Epithelial cell of prostate (primary cell): ENCODE data around the gene TYRP1.
A peak's percentile ranks its signal among the peaks of the same experiment; 100 is the strongest.

Experiments used
- DNase-seq: peaks from one replicate; pipeline ENCODE4 v3.0.0-alpha.2; 2011; ENCODE audit warnings: low read depth, low spot score
- H3K27ac ChIP-seq: fragments of 450-650 bp; 2 replicates; pipeline ENCODE4 v1.5.1; 2017; ENCODE audit warnings: mild to moderate bottlenecking

The TYRP1 gene

DNA sequence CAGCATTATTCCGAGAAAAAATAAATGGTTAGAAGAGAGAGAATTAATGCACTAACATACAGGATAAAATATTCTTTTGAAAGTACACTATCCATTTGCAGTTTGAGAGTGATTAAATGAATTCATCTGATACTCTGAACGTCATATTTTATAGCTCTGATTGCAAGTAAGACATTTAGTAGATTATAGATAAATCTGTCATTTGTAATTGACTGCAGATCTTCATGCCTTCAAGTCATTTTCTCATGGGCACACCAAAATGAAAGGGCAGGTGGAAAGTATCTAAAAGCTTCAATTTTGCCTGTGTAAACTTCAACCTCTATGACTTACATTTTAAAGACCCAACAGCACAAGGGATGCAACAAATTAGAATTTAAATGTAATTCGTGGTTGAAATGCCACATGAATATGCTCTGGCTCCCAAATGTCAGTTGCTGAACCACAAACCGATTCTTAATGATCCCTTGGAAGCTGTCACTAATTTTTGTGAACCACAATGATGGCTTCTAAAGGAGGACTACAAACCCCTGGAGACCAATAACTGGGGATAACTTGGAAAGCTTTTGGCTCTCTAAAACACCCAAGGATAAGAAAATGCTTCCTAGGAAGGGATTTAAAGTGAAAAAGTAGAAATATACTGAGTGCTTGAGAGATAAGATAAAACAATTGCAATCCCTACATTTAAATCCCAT, 3.9 kb downstream of the TYRP1 start:
- no peak overlapping the region for H3K27ac ChIP-seq
- no peak for DNase-seq

DNA sequence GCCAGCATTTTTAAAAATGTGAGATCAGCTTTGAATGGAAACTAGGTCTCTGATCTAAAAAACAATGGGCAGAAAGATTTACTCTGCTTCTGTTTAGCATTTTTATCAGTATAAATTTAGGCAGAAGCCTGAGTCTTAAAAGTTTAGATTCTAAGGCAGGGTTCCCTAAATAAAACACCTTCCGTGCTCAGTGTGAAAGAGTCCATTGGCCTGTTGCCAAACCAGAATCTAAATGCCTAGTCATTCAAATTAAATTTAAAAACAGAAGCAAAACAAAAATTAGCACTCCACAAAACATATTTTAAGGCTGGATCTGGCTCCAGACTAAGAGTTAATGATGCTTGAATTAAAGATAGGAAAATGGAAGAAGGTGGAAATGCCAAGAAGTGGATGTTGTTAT, 4.5 kb downstream of the TYRP1 start:
- H3K27ac ChIP-seq: no peak overlapping the region
- DNase-seq: no peak

DNA sequence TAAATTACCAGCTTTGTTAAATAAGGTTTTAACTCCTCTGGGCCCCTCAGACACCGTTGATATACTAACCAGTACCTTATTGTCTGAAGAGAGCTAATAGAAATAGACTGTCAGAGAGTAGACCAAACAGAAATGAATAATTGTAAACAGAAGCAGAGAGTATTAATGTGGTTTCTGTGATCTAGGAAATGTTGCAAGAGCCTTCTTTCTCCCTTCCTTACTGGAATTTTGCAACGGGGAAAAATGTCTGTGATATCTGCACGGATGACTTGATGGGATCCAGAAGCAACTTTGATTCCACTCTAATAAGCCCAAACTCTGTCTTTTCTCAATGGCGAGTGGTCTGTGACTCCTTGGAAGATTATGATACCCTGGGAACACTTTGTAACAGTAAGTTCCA, 5.1 kb downstream of the TYRP1 start:
- no peak for DNase-seq
- no peak overlapping the region for H3K27ac ChIP-seq

DNA sequence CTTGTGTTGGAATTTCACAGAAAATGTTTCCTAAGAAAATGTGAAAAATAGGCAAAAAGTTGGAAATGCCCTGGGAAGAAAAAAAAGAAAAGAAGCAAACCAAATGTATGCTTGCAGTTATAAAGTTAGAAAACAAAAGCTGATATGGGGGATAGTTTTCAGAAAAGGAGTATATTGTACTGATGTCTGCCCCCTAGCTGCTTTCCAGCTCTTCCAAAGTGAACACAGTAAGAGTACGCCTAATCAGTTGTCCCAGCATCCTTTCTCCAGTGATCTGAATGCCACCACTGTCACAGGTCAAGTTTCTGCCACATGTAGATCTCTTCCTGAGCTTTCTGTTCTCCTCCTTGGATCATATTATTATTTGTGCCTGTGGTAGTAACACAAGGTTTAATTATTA, 5.8 kb downstream of the TYRP1 start:
- no peak for DNase-seq
- H3K27ac ChIP-seq: no peak overlapping the region

DNA sequence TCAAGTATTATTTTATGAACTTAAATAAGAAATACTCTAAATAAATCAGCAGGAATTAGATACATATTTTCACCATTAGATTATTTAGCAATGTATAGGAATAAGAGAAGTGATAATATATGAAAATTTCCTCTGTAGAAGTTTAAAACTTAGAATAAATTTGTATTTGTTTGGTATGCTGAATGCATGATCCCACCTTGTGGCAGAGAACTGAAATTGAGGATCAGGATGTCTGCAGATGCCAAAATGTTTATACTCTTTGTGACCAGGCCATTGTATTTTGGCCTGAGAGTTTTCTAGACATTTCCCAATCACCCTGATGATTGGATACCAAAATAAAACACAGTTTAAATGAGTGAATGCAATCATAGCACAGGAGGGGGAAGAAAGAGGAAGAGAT, 6.3 kb downstream of the TYRP1 start:
- no peak for DNase-seq
- no peak overlapping the region for H3K27ac ChIP-seq

DNA sequence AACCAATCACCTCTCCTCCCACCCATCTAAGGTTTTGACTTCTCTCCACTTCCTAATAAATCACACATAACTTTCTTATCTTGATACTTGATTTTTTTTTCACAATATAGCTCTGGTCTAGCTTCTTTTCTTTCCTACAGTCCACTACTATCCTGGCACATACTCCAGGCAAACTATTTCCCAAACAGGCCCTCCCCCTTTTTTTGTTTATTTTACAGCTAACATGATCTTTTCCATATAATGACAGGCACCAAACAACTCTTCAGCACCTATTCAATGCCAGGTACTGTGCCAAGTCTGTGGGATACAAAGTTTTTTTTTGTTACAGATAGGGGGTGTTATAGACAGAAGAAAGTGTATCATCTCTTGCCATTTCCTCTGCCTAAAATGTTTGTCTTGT, 7.9 kb downstream of the TYRP1 start:
- no peak for DNase-seq
- H3K27ac ChIP-seq: no peak overlapping the region

DNA sequence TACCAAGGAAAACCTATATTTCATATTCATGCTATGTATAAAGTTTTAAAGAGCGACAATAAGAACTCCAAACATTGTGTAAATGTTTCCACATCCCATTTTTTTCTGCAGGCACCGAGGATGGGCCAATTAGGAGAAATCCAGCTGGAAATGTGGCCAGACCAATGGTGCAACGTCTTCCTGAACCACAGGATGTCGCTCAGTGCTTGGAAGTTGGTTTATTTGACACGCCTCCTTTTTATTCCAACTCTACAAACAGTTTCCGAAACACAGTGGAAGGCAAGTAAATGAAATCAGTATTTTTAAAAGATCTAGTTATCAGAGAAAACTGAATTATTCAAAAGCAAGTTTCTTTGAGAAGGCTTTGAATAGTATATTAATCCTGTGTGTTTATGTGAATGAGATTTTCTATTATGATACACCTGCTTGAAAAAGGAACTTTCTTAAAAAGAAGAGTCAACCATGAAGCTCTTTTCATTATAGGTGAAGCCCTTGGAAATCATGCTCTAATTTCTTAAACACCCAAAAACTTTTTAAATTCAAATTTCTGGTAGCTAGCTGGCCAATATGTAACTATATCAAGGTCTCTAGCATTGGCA, 9.1 kb downstream of the TYRP1 start:
- no peak overlapping the region for H3K27ac ChIP-seq
- DNase-seq: no peak

DNA sequence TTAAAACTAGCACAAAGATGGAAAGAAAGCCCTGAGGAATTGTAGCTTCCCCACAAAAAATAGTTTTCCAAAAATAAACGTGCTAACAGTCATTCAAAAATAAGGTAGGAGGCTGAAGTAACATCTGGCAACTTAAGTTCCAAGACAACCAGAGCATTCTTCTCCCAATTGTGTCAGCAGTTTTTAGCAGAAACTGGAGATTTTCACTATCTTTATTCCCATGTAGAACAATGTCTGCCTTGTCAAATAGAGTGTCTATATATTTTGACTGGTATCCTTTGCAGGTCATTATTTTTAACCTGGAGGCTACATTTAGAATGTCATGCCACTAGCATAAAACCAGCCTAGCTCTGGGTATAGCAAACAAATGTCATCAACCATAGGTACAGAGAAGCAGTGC, 10.8 kb downstream of the TYRP1 start:
- DNase-seq: no peak
- no peak overlapping the region for H3K27ac ChIP-seq

DNA sequence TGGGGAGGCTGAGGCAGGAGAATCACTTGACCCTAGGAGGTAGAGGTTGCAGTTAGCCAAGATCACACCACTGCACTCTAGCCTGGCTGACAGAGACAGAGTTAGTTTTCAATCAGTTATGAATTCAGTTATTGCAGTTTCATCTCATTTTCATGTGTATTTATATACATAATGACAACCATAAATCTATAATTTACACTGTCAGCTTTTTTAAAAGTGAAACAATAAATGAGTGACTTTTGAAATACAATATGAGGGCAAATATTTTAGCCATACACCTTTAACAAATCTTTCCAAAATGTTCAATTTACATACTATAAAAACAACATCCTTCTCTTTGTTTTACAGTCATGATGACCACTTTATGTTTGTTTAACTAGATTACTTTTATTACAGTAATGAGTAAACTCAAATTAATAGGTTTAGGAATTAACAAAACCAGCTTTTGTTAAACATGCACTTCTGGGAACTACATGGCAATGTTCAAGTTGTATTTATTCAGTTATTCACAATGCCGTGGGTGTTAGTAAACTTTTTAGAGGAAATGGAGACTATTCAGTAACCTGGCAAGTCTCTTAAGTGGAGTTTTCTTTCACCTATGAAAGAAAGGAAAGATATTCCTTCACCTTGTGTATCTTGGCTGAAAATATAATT, 12.7 kb downstream of the TYRP1 start:
- H3K27ac ChIP-seq: no peak overlapping the region
- DNase-seq: no peak

DNA sequence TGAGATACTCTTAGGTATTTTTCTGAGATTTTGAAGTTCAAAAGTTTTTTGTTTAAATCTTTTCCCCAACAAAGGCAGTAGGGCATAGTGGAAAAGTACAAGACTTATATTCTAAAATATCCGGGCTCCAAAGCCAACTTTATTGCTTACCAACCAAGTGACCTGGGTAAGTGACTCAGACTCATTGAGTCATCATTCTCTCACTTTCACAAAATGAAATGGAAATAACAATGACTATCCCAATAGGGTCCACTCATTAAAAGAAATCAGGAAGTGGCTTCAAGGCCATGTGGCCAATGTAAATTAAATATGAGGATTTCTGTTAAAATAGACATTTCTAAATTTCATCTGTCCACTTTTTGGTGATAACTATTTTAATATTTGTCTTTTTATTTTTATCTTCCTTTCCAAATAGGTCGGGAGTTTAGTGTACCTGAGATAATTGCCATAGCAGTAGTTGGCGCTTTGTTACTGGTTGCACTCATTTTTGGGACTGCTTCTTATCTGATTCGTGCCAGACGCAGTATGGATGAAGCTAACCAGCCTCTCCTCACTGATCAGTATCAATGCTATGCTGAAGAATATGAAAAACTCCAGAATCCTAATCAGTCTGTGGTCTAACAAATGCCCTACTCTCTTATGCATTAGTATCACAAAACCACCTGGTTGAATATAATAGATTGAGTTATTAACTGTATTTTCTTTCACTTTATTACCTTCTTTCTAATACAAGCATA, 15.5 kb downstream of the TYRP1 start:
- DNase-seq: peak; percentile 67
- H3K27ac ChIP-seq: no peak overlapping the region

DNA sequence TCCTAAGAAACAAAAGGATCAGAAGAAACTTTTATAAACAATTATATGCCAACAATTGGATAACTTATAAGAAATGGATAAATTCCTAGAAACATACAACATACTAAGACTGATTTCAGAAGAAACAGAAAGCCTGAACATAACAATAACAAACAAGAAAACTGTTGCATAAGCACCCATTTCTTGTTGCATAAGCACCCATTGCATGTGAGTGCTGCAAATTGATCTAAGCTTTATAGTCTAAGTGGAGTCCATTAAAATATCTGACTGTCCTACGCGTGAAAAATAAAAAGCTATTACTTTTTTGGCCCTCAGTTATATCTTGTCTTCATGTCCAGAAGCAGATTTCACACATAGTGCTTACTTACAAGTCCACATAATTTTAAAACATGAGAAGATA, 19.3 kb downstream of the TYRP1 start:
- no peak for DNase-seq
- H3K27ac ChIP-seq: no peak overlapping the region

DNA sequence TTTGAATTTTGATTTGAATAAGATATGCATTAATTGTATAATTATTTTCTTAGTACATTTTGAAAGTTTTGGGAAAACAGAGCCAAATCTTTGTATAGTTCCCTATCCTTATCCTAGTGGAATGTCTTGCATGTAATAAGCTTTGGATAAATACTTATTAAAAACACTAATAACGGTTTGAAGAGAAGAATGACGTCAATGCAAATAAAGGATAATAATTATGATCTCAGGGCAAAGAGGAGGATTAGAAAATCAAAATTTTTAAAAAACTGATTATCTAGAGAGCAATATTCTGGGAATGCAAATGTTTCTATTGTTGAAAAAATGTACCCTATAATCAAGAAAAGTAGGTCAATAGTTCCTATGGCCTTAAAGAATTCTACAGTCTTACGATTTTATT, 22.1 kb downstream of the TYRP1 start:
- H3K27ac ChIP-seq: no peak overlapping the region

DNA sequence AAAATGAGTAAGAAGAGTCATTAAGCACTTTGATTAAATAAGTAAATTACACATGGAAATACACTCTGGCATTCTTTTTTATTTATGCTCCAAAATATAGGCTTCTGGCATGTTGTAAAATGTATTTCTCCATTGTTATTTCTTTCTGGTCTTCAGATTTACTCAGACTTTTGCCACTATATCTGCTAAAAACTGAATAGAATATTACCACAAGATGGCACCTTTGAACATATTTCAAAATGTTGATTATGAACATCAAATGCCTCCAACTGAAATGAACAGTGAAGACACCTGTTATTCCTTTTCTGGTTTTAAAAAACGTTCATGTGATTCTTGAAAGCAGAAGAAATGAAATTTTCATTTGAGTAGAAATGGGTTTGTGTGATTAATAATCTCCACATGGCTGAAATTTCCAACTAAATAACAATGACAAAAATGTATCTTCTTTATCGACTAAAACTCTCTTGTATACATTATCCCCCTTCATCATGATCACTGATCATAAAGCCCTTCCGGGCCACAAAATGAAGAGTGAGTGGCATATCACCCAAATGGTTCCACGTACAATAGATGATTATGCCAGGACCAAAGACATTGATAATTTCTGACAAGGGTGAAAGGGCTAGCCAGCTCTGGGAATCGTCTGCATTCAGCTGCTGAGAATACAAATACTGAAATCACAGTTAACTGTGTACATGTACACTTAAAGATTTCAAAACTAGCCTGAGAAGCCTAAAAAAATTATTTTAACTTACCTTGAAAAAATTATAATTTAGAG, 23.8 kb downstream of the TYRP1 start:
- DNase-seq: no peak
- no peak overlapping the region for H3K27ac ChIP-seq

More for the DNA sequence above, 22.1 kb downstream of the TYRP1 start:
- DNase-seq: no peak

DNA sequence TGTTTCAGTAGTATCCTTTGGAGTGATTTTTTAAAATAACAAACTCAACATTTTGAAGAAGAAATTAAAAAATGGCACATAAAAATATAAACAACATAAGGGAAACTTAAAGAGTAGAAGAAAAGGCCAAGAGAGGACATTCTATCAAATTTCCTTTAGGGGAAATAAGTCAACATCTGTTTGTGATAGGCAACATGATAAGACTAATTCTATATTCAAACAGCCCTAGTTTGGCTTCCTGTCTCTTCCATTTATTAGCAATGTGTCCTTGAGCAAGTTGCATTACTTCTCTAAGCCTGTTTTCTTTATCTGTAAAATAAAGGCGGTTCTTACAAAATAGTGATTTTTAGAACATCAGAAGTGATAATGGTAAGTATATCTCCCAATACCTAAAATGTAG, 24.7 kb downstream of the TYRP1 start:
- no peak overlapping the region for H3K27ac ChIP-seq
- DNase-seq: no peak

DNA sequence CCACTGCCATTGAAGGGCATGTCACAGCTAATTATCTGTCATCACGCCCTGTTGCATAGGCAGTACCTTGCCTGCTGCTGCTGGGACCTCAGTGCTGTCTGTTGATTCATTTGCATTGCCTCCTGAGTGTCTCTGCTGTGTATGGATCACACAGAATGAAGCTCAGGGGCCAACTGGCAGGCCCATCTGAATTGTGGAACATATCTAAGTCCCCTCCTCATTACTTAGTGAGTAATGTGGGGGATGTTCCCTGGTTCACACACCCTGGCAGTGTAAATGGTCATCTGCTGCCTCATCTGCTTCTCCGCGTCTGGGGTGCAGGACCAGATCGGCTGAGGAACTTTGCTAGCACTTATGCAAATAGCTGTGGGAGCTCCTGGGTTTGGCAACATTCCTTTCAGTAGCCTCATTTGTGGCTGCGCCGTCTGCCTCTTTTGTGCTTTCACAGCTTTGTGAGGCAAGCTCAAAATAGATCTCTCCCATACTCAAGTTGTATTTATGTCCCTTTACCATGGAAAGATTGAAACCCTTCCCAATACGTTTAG, 25.4 kb downstream of the TYRP1 start:
- H3K27ac ChIP-seq: peak overlapping the region; percentile 15
- DNase-seq: peak; percentile 45

DNA sequence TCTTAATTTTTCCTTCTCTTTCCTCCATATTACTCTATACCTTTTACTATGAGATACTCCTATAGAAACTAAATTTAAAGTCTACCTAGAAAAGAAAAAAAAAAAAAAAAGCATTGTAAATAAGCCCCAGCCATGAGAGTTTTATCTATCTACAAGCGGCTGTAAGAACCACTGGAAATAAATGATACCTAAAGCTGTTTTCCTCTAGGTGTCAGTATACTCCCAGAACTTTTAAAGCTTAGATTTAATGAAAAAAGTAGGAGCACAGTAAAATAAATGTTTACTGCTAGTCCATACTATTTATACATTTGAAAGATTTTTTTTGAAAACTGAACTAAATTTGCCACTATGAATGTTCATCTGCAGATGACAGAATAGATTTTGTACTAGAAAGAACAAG, 26.2 kb downstream of the TYRP1 start:
- H3K27ac ChIP-seq: no peak overlapping the region
- DNase-seq: no peak

DNA sequence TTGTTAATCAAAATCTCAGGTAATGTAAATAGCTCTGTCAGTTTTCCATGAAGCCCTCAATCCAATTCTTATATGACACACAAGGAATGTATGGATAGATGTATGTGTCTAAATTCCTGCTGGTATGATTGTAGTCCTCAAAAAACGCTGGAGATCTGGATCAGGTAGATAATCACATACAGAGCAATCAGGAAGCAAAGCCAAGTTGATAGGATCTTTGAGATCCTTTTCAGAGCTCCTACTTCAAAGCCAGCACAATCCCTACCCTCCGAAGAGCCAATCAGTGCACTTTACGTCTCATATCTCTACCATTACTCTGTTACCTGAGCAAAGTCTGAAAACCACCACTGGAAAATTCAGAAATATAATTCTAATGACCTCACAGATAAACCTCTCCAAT, 27.4 kb downstream of the TYRP1 start:
- DNase-seq: no peak
- H3K27ac ChIP-seq: no peak overlapping the region

DNA sequence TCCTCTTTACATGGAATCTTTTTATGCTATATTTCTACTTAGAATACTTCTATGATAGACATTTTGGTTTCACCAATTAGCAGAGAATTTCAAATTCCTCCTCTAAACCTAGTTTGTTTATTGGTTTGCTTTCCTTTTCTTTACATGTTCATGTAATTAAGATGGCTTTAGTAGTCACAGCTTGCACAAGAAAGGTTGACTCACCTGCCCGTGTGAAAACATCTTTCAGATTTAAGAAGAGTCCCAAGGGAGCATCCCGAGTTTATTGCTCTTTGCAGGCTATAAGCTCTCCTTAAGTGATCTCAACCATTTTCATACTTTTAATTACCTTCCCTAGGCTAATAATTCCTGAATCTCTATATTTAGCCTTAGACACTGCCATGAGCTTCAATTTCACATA, 28.9 kb downstream of the TYRP1 start:
- no peak for DNase-seq
- H3K27ac ChIP-seq: no peak overlapping the region

DNA sequence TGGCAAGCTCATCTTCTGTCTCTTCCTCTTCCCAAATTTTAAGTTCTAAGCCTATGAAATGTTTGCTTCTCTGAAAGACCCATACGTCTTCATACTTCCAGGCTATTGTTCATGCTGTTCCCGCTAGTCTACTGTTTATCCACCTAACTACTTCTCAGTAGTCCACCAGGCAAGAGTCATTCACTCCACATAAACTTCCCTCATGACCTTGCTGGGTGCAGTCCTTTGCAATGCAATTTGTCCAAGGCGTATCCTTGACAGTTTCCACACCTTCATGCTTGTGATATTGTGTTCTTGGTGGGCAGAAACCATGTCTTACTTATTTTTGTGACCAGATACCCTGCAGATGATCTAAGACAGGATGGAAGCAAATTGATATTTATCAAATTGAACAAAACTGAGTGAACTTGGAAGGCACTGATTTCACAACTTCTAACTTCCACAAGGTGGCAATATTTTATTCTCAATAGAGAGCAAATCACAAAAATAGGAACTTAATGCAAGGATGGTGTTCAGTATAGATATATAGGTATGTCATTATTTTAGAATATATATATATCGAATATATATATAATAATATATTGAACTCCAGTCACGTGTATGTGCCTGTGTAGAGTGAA, 30.3 kb downstream of the TYRP1 start:
- no peak for DNase-seq
- H3K27ac ChIP-seq: no peak overlapping the region

DNA sequence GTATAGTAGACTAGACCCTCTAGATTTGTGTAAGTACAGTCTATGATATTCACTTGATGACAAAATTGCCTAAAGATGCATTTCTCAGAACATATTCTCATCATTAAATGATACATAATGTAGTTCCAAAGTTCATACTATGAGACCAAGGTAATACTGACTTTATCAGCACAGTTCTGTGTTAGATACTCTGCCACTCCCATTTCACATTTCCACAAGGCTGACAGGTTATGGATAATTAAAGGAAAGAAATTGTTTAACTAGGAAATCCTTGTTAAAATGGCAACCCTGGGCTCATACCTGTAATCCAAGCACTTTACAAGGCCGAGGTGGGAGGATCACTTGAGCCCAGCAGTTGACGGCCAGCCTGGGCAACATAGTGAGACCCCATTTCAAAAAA, 33.6 kb downstream of the TYRP1 start:
- DNase-seq: no peak
- H3K27ac ChIP-seq: no peak overlapping the region
